Lower leg skin (tissue), 3 donors: ENCODE results near the gene RAB14.

Experiments
- CTCF ChIP-seq, 3 donors: fragments of 450-650 bp; IDR thresholded peaks; one replicate each; pipeline ENCODE4 v1.5.1; 2016; ENCODE audit warnings: antibody characterized with exemption in 3 of 3, mild to moderate bottlenecking in 3 of 3, moderate library complexity in 2 of 3
- POLR2A ChIP-seq, 2 donors: fragments of 450-650 bp; IDR thresholded peaks; one replicate each; pipeline ENCODE4 v1.6.1; 2016 to 2017; ENCODE audit warnings: antibody characterized with exemption in 2 of 2, mild to moderate bottlenecking in 1 of 2, moderate library complexity in 1 of 2

DNA sequence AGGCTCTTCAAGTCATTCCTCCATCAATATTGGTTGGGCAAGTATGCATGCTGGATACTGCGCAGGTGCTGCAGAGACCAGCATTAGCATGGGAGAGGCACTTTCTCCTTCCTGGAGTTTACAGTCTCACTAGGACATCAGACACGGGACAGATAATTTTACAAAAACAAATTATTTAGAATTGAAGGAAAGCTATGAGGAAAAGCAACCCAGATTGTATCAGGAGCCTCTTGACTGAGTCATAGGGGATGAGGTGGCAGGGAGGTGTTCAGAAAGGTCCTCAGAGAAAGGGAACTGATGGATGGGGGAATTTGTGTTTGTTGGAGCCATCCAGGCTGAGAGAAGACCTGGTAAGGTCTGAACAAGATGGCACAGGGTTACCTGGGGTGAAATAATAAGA lies 24.5 kb upstream of the RAB14 start:
- TF ChIP-seq POLR2A (IDR thresholded peaks at IDR 0.05): no peak
- TF ChIP-seq CTCF (IDR thresholded peaks at IDR 0.05): no peak
